ENCODE results near the gene PACS2.
"Not testable (repeated sequence)": the region's sequence is repeated elsewhere in the genome, so short reads cannot be mapped to it uniquely, and the experiment has no call there.

The PACS2 gene

DNA sequence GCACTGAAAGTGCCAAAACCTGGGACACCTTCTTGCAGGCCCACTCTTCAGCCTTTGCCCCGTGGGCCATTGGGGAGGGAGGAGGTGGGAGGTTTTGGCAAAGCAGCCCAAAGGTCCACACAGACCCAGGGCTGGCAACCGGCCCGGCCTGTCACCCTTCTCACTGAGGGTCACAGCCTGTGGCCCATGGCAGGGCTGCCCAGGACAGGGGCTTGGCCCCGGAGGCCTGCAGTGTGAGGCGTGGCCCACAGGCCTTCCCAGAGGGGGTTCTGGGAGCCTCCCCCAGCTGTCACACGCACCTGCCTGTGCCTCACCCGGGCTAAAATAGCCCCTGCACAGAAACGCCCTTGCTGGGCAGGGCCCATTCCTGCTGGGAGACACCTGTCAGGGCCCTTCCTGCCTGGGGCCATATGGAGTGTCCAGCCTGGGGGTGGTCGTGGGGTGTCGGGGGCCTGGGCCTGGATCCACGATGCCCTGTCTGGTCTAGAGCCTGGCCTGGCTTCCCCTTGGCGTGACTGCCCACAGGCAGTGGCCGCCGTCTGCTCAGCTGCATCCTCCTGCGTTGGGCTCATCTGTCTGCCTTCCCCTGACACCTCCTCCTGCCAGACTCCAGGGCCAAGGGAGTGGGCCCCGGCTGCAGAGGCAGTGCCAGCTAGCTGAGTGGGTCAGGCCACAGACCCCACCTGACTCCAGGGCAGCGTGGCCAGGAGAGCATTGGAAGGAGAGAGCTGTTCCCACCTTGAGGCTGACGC lies 19.2 kb downstream of the PACS2 start:
- DNase-seq = no peak

DNA sequence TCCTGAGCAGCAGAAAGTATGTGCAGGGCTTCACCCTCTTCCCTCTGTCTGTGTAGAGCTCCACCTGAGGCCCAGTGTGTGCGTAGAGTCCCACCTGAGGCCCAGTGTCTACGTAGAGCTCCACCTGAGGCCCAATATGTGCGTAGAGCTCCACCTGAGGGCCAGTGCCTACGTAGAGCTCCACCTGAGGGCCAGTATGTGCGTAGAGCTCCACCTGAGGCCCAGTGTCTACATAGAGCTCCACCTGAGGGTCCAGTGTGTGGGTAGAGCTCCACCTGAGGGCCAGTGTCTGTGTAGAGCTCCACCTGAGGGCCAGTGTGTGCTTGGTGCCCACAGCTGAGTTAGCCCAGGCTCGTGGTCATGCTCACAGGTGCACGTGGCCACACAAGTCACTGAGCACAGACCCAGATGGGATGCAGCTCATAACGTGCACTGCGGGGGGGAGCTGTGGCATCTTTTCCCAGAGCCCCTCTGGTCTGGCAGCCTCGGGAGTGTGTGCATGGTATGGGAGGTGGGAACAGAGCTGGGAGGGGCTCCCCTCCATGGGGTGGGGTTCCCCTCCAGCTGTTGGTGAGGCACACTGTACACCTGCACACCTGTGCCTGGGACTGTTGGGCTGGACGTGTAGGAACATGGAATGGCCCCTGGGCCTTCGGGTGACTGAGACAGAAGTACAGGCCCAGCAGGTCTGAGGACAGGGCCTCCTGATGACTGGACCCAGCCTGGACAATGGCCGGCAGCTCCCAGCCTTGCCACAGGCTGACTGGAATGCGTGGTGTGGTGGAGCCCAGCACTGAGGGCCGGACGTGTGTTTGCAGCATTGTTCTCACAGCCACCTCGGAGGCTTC lies 20.1 kb downstream of the PACS2 start:
- DNase-seq = no peak

DNA sequence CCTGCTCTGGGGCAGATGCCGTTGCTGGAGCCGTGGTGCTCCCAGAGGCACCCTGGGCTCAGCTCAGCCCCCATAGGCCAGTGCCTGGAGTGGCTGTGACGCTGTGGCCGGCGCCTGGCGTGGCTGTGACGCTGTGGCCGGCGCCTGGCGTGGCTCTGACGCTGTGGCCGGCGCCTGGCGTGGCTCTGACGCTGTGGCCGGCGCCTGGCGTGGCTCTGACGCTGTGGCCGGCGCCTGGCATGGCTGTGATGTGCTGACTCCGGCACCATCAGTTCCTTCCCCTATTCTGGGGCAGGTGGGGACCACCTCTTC lies 20.6 kb downstream of the PACS2 start:
- DNase-seq = not testable (repeated sequence)

DNA sequence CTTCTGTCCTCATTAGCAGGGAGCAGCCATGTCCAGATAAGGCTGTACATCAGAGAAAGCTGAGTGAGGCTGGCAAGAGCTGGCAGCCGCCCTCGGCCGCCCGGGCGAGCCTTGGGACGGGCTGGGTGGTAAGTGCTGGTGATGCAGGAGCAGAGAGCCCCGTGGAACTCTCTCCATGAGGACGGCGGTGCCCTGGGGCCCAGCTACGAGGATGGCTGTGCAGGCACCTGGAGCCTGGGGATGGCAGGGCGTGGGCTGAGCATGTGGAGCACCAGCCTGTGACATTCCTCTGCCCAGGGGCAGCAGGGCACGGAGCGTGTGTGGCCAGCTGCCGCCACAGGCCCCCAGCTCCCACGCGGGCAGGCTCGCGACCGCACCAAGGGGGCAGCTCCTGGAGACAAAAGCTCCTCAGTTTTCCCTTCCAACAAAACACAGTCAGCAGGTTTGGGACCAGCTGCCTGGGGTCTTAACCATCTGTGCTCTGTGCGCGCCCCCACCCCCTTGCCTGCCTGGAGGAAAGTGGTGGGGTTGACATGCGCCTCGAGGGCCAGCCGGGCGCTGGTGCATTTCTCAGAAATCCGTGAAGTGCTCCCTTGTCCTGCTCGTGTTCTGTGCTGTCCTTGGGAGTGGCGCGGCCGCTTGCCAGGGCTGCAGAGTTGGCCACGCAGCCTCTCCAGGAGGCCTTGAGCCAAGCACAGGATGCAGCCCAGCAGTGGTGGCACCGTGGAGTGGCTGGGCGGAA lies 21.4 kb downstream of the PACS2 start:
- no peak for DNase-seq

DNA sequence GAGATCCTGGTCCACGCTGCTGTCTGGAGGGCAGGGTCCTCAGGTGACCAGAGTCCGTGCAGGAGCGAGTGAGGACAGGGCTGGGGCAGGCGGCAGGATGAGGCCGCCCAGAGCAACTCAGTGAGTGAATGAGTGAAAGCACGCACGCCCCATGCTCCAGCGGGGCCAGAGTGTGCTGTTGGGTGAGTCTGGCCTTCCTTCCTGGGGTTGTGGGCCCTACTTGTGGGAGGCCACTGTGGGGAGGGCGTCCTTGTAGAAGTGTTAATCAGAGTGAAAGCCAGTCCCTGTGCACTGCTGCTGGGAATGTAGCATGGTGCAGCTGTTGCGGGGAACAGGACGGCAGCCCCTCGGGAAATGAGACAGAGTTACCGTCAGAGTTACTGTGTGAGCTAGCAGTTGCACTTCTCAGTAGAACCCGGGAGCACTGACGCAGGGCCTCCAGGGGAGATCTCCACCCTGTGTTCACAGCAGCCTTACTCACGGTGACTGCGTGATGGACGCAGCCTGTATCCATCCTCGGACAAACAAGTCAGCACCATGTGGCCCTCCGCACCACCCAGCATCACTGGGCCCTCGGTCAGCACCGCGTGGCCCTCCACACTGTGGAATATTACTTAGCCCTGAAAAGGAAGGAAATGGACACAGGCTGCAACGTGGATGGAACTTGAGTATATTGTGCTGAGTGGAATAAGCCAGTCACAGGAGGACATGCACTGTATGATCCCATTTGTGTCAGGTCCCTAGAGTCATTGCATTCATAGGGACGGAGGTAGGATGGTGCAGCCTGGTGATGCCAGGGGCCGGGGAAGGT lies 22.1 kb downstream of the PACS2 start:
- no peak for DNase-seq

DNA sequence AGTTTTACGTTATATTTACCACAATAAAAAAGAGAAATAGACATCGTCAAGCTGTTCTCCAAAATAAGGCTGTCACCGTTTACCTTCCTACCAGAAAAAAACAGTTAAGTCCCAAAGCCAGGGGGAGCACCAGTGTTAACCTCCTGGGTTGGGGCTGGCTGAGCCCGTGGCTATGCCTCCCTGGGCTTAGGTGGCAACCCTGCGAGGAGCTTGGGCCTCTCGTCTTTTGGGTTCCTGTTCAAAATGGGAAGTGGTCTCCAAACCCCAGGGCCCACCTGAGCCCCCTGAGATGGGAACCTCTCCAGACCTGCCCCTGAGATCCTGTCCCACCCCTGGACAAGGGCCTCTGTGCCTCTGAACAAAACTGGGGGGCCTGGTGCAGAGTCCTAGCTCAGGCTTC lies 22.9 kb downstream of the PACS2 start:
- no peak for DNase-seq

DNA sequence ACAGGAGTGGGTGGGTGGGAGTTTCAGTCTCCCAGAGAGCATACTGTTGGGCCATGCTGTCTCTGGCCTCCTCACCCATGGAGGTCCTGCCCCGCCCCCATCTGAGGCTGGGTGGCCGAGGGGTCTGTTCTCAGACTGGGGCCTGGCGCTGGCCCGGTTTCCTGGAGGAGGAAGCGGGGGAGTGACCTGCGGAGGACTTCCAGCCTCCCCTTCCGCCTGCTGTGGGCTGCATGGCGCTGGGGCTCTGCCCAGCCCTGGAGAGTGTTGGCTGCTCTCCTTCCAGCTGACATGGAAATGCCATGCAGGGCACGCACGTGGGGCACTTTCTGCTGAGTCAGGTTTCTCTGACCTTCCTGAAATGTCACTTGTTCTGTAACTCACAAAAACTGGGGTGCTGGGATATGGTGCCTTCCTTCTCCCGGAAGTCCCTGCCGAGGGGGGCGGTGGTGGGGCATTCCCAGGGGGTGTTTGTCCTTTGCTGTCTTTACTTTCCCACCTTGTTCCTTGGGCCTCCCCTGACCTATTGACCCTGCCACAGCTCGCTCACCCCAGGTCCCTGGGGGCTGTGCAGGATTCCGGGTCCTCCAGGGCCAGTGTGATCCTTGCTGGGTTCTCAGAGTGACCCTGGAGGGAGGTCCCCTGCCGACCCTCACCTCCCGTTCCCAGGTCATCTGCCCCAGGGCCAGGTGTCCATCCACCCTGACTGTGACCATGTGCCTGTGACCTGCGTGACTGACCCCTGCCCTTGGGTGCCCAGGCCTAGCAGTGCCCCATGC lies 23.6 kb downstream of the PACS2 start:
- no peak for DNase-seq

DNA sequence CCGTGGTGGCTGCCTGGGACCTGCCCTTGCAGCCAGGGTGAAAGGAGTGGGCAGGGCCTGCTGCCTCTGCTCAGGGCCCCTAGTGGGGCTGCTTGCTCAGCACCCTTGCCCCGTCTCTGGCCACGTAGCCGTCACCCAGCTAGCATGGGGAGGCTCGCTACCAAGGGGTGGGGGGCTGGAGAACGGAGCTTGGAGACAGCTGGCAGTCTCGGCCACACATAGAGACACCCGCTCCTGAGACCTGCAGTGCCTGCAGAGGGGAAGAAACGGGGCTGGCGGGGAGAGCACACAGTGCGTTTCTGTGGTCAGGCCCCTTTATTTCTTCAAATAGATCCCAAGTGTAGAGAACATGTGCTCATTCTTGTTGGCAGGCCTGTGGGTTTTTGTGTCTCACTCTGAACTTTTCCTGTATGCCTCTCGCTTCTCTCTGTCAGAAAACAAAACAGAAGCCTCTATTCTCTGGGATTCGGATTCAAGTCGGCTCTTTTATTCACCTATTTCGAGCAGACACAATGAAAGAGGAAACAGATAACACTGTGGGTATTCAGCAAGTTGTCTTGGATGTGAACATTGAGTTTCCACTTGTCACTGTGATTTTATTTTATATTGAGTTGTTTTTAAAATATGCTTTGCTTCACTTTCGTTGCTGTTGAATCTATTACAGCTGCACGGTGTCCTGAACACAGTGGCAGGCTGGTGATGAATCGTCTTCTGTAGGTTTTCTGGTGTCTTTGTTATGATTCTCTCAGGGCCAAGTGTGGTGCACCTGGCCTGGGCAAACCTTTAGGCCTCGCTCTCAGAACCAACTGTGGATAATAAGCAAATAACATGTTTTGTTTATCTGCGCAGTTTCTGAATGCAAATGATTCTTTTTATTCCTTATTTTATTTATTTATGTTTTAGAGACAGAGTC lies 26.5 kb downstream of the PACS2 start:
- DNase-seq = no peak

DNA sequence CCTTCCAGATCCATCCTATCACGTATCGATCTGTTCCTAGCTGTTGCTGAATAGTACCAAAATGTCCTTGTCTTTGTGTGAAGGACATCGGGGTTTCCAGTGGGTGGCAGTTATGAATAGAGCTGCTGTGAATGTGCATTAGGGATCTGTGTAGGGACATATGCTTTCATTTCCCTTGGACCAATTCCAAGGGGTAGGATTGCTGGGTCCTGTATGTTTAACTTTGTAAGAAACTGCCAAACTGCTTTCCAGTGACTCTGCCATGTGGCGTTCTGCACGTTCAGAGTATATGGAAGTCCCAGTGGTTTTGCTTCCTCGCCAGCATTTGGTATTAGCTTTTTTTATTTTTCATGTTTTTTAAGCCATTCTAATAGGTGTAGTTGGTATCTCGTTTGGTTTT lies 28.6 kb downstream of the PACS2 start:
- DNase-seq = no peak

DNA sequence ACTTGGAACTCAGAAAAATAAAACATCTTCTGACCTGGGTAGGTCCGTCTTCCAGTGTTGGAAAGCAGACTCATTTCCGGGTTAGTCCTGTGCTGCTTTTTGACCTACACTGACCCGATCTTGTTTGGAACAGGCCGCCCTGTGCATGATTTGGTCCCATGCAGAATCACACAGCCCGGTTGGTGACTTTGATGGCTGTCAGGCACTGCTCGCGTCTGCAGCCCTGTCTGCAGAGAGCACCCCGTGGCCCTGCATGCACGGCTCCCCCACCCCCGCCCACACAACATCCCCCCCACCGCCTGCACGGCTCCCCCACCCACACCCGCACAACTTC lies 31.6 kb downstream of the PACS2 start:
- no peak for DNase-seq

DNA sequence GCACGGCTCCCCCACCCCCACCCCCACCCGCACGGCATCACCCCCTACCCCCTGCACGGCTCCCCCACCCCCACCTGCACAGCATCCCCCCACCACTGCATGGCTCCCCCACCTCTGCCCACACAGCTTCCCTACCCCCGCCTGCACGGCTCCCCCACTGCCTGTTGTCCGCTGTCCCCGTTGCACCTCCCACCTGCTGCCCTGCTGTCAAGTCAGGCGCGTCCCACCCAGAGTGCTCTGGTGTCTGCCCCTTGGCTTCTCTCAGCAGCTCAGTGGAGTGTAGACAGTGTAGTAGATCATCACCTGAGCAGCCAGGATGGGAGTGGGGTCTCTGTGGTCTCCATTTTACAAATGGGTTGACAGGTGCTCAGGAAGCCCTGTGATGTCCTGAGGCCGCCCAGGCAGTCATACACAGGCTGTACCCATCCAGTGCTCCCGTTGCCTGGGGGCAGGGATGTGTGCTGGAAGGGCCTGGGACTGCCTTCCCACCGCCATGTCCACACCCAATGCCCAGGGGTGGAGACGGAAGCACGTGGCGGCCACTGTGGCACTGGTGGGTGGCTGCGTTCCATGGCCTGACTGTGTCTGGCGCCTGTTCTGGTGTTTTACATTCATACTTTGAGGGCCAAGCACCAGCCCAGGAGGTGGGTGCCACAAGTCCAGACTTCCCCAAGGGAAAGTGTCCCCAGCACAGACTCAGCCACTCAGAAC lies 32.5 kb downstream of the PACS2 start:
- DNase-seq = no peak

DNA sequence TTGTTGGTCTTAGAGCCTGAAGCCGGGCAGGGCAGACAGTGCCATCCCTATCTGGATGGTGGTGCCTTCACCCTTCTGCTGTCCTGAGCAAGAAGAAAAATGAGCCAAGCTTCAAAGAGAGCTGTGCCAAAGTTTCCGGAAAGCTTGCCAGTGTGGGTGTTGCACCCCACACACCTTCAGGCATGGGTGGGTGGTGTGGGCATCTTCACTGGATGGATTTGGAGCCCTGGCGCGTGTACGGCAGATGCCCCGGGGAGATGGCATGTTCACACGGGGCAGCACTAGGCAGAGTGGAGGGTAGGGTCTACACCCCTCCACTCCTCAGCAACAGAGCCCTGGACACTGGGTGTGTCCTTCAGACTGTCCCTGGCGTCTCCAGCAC lies 33.0 kb downstream of the PACS2 start:
- no peak for DNase-seq

DNA sequence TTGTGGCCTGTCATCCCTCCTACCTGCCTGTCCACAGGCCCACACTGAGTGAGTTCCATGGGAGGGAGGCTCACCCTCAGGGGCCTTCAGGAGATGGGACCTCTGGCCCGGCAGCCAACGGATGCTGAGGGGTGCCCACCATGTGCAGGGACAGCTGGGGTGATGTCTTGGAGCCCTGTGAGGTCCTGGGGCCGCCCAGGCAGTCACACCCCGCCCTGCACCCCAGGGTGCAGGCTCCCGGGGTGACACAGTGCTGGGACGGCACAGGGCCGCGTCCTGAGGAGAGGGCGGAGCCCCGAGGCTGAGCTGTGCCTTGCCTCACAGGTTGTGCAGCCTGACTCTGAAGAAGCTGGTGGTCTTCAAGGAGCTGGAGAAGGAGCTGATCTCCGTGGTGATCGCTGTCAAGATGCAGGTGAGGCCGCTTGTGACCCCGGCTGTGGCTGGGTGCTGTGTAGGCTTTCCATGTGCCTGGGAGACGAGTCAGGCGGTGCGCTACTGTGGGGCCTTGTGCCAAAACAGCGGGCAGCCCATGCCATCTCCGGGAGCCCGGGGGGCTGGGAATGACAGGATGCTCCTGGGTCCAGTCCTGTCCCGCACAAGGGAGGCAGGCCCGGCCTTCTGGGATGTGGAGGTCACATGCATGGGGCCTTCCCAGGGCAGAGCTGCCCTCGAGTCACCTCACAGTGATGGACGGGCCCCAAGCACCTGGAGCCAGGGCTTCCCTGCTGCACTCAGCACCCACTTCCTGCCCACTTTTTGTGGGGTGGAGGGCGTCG lies 33.8 kb downstream of the PACS2 start:
- no peak for DNase-seq

DNA sequence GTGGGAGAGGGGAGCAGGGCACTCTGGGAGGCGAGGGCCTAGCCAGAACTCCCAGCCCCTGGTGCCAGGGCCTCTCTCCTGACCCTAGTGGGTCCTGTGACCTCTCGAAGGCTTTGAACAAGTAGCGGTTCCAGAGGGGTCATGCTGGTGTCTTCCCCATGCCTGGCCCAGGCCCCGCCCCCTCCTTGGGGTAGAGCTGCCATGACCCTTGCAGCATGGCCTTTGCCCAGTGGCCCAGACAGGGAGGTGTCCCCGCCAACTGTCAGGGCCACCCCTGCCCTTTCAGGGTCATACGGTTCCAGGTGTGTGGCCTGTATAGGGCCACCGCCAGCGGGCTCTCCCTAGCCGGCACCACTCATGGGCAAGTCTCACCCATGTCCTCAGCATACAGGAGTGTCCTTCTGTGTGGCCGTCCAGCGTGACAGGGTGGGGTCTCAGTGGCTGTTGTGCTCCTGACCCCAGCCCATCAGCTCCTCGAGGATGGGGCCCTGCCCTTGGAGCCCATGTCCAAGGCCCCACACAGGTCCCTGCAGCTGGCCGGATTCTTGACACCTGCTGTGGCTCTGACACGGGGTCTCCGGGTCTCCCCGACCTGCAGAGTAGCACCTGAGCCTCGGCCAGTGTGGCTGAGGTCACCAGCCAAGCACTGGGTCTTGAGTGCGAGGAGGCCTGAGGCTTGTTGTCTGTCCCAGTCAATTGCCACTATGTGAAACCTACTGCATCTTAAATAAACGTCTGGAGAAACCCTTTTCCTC lies 34.6 kb downstream of the PACS2 start:
- DNase-seq = no peak

DNA sequence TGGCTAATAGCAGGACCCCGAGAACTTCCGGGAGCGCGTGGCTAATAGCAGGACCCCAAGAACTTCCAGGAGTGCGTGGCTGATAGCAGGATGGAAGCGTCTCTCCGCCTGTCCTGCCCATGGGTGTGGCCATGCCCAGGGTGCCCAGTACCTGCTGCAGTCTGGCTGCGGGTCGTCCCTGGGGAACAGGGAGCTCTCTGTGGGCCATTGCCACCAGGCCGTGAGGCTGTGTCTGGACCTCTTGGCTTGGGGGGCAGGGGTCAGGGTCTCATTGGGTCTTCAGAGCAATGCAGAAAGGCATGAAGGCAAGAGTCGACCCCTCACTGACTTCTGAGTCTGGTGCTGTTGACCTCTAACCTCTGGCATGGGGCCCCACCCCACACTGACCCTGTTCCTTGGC lies 35.4 kb downstream of the PACS2 start:
- no peak for DNase-seq

DNA sequence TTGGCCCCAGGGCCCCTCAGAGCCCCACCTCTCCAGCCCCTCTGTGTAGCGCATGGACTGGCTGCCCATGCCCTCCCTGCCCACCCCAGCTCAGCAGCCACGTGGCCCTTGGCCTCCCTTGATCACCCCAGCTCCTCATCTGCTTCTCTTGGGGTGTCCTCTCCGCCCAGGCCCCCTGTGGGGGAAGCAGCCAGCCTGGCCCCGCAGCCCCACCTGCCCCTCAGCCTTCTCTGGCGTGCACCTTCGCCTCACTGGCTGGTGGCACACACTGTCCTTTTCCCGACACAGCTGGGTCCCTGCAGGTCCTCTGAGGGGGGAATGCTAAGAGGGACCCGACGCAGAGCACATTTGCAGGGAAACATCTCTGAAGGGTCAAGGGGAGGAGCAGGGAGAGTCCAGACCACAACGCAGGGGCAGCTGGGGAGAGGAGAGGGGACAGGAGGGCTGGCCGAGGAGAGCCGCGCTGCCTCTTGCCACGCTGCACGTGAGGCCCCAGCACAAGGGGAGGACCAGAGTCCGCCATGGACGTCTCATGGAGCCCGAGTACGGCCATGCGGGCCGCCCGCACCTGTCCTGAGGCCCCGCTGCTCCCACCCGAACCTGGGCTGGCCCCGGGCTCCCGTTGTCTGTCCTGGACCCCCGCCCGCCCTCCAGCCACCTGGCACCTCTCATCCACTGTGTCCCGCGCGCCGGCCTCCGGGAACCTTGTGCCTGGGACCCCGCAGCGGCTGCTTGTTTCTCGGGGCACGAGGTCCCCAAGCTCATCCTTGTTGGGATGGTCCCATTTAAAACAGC lies 36.1 kb downstream of the PACS2 start:
- no peak for DNase-seq

DNA sequence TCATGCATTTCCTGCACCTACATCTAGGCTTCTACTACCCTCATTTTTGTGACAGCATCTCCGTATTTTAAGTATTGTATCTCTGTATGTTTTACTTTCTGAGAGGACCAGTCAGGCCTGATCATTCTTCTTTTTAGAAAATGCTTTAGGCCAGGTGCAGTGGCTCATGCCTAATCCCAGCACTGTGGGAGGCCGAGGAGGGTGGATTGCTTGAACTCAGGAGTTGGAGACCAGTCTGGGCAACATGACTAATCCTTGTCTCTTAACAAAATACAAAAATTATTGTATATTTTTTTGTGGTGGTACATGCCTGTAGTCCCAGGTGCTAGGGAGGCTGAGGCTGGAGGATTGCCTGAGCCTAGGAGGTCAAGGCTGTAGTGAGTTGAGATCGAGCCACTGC lies 36.9 kb downstream of the PACS2 start:
- DNase-seq = no peak

All from DMS79 treated with DMSO at 0.1 percent for 48 hours (cell line).